HG02798 (cell line): Measurements from ENCODE around the gene RPL10.
A peak's percentile ranks its signal among the peaks of the same experiment; 100 is the strongest.

Experiments
- ATAC-seq: cut with Tn5 transposase; IDR thresholded peaks from one replicate; pipeline ENCODE4 v1.9.1; 2021; ENCODE audit warnings: mild to moderate bottlenecking; ENCODE audit not compliant: unreplicated experiment, poor library complexity

Gene RPL10

DNA sequence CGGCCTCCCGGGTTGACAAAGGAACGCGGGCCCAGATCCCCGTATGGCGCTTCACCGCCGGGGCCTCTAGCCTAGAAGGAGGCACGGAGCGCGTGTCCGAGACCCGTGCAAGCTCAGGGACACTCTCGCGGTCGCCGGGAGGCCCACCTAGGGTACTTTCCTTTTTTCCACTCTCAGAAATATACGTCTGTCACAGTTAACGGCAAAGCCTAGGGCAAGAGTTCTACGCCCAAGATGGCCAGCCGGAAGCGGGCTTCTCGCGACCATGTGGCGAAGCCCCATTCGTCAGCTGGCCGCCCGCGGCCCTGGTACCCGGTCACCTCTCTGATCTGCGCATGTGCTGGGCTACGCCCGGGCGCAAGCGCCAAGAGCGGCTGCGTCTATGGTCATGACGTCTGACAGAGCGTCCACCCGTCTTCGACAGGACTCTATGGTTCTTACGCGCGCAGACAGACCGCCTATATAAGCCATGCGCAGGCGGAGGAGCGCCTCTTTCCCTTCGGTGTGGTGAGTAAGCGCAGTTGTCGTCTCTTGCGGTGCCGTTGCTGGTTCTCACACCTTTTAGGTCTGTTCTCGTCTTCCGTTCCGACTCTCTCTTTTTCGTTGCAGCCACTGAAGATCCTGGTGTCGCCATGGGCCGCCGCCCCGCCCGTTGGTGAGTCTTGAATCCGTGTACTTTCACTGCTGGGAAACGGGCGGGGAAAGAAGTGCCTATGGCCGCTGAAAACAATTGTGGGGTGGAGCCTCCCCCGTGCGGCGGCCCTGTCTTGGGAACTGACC lies at the start of gene RPL10:
Gene RPL10, plus strand, starts transcription at position 490 of the 780 bp plus-strand sequence. Its CDS starts 143 bp downstream, at position 633.
- ATAC-seq, result peak; percentile 81

DNA sequence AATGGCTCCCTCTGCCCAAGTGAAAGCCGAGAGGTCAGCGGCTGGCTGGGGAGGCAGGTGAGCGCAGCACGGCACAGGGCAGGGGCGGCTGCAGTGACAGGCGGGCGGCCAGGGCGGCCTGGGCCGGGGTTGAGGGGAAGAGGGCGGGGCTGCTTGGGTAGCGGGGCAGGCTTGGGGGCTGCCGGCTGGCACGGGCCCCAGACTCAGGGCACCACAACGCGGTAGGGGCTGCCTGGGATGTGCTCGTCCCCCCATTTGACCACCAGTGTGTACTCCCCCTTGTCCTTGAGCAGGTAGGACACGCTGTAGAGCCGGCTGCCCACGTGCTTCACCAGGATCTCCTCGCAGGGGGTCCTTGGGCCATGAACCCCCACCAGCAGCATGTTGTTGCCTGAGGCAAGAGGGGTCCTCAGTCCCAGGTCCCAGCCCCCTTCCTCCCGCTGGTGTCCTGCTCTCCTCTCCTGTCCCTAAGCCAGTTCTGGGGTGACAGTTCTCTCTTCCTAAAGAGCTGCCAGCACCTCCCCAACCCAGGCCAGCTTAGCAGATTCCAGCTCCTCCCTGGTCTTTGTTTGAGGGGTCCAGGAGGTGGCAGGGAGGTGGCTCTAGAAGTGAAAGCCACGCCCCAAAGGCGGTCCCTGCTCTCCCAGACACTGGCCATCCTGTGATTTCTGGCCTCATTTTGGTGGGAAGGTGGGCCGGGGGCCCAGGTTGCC lies 49.4 kb upstream of the RPL10 start:
- no peak for ATAC-seq

- ATAC-seq, result no peak
Measured at GRCh38 chrX:154349359-154349935, 48.7 kb upstream of the RPL10 start.

DNA sequence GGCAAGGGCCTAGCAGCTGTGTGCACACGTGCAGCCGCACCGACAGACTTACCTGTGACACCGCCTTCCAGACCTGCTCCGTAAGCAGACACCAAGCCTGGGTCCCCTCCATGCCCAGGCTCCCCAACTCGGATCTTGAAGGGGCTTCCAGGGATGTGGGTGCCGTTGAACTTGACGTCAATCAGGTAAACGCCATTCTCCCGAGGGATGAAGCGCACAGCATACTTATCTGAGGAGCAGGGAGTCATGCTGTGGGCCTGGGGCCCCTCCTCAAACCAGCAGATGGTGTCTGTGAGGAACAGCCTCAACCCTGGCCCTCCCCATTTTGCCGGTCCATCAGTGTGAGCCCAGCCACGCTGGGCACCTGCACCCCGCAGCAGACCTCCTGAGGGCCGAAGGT lies 48.2 kb upstream of the RPL10 start:
- ATAC-seq, result no peak

DNA sequence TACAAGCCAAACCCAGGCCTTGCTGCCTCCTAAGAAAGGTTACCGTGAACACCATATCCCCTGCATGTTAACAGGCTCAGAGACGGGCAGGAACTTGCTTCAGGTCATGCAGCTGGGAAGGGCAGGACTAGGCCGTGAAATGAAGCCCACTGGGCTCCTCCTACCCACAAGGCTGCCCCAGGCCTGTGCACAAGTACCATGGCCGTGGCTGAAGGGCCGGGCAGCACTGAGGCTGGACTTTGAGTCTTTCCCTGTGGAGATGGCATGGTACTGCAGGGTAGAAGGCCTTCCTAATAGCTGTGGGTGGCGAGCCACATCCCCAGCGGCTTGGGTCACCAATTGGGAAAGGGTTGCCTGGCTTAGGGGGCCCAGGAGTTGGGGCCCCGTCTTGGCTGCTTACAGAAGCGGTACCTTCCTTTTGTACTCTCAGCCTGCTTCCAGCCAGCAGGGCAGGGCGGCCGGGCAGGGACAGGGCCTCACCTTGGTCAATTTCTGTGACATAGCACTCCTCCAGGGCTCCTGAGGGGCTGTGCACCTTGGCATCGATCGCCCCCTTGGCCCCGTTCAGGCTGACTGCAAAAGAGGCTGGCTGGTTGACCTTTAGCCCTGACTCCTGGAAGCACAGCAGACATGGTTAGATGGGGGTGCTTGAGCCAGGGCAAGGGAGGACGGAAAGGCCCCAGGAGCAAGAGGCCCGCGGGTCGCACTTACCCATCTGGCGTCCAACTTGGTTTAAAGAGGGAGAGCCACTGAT lies 47.6 kb upstream of the RPL10 start:
- no peak for ATAC-seq

GRCh38 chrX:154351183-154352011 lies 46.8 kb upstream of the RPL10 start:
- ATAC-seq, result no peak

DNA sequence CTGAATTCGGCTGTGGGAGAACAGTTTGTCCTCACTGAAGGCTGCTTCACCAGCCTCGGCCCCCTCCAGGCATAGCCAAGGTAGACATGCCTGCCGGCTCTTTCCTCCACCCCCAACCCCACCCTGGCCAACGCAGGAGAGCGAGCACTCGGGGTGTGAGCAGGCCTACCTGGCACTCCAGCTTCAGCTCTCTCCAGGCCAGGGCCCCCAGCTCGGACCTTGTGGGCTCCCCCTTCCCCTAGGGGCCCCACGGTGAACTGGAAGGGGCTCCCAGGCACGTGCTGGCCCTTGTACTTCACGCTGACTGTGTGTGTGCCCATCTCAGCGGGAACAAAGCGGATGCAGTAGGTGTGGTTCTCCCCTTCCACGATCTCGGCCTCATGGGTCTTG lies 46.2 kb upstream of the RPL10 start:
- ATAC-seq, result no peak

DNA sequence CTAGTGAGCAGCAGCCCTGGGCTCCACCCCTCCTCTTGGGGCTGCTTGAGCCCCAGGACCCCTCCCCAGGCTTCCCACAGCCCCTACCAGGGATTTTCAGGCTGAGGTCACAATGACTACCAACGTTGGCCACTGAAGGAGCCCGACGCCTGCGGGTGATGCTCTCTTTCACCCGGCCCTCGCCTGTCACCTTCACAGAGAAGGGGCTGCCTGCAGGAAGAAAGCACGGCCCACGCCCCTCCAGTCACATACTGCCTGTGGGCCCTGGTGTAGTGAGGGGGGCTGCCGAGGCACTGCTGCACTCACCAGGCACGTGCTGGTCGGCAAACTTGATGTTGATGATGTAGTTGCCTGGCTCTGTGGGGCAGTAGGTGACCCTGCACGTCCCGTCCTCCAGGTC lies 45.7 kb upstream of the RPL10 start:
- ATAC-seq, result no peak

DNA sequence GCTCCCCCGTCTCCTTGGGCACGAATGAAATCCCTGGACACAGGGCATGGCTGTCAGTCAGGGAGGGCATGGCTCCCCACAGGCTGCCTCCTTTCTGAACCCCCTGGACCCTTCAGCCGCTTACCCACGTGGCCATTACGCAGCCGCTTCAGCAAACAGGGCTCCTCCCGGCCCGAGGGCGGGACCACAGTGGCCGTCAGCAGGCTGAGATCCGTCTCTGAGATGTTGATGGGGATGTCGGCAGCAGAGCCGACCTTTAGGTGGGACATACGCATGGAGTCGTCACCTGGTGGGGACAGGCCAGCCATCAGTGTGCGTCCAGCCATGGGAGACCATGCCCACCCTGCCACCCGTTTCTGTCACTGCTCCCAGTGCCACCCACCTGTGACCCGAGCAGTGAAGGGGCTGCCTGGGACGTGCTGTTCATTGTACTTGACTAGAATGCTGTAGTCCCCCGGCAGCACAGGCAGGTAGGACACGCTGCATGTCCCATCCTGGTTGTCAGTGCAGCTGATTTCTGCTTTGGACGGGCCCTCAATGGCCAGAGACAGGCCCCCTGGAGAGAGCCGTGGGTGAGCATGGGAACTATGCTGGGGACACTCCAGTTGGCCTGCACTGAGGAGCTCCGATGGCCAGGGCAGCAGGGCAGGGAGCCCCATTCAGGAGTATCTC lies 44.9 kb upstream of the RPL10 start:
- no peak for ATAC-seq

DNA sequence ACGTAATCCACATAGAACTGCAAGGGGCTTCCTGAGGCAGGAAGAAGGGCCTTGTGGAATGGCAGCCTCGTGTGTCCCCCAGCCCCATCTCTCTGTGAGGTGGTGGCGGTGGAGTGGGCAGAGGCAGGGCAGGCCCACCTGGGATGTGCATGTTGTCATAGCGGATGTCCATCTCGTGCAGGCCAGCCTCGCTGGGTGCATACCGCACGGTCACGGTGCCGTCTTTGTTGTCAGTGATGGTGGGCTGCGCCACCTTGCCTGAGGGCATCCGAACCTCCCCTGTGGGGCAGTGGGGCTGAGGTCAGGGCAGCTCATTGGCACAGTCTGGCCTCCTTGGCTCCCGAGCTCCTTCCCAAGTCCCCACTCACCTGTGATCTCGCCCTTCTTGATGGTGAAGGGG lies 44.2 kb upstream of the RPL10 start:
- ATAC-seq, result no peak

GRCh38 chrX:154354516-154354915 lies 43.7 kb upstream of the RPL10 start:
- no peak for ATAC-seq

DNA sequence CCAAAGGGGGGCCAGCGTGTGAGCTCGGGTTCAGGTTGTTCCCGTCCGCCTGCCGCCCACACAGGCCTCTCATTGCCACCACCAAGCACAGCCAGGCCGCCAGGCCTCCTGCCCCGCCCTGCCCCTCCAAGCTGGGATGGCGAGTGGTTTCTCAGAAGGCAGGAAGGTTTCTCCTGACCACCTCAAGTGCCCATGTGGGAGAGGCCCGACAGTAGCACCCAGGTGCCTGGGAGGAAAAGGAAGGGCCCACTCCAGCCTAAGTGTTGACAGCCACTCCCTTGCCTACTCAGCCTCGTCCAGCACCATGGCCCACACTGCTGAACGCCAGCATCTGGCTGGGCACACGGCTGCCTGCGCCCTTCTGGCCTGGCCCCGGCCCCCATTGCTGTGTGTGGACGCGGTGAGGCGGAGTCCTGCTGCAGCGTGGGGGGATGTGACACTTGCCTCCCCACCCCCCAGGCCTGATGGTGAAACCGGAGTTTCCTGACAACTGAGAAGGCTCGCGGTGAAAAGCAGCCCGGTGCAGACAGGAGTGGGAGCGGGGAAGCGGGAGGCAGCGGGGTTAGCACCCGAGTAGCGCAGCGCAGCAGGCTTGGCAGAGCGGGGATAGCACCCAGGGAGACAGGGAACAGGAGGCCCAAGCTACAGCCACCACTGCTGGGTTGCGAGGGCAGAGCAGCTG lies 42.9 kb upstream of the RPL10 start:
- no peak for ATAC-seq

DNA sequence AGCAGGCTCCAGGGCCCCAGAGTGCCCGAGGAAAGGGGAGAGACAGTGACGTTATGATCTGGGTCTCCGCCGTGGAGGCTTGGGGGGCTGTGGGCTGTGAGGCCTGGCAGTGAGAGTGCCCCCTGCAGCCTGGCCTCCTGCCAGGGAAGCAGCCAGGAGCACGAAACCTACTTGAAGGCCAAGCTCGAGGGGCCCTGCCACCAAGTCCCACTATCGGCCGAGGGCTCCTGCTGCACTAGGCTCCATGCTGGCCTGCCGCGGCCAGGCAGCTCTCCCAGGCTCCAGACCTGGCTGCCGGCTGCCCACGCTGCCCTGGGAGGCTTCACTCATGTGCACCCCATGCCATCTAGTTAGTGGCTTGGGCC lies 42.4 kb upstream of the RPL10 start:
- no peak for ATAC-seq

DNA sequence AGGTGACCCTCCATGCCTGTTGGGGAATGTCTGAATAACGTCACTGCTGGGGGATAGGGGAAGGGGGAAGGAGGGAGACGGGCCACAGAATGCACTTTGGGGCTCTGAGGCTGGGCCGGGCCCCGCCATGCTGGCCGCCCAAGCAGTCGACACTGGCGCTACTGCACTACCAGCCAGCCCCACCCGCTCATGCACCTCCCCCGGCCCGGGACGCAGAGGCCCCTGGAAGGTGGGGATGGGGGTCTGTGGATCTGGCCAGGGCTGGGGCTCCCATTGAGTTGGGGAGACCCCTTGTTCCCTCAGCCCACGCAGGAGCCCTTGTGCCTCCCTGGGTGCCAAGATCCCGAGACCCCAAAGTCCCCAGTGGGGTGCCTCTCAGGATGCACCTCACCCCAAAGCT lies 41.6 kb upstream of the RPL10 start:
- no peak for ATAC-seq

DNA sequence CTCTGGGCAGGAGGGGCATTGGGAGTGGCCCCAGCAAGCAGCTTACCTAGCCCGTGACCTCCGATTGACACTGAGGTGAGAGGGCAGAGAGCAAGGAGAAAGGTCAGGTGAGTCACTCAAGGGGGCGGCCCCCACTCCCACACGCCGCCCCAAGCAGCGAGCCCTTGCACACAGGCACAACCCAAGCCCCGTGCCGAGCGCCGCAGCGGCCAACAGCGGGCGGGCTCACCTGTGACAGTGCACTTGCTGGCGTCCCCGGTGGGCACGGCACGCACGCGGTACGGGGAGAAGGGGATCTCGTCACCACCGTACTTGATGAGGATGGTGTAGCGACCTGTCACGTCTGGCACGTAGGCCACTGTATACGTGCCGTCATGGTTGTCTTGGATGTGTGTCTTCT lies 41.0 kb upstream of the RPL10 start:
- ATAC-seq, result no peak

GRCh38 chrX:154358011-154358410 lies 40.2 kb upstream of the RPL10 start:
- ATAC-seq, result no peak

- ATAC-seq, result no peak
Measured at GRCh38 chrX:154358829-154359228, 39.3 kb upstream of the RPL10 start.

- ATAC-seq, result no peak
Measured at GRCh38 chrX:154359362-154360154, 38.6 kb upstream of the RPL10 start.
